CD4-positive, alpha-beta T cell (primary cell): Measurements from ENCODE around the gene POLA2. TPM values are rescaled to one million over a fixed set of nuclear protein-coding genes. Genes with fewer than 3 reads are reported as not detected.

Source experiments
- ATAC-seq: fragments of 200-7000 bp; cut with Tn5 transposase; one replicate; pipeline ENCODE4 v1.10.0; 2022; ENCODE audit warnings: mild to moderate bottlenecking; ENCODE audit not compliant: poor library complexity
- CTCF ChIA-PET: fragments of 350-600 bp; sonication (Branson Sonifier 250); formaldehyde crosslinking; loops from one replicate; lab custom pipeline; 2021; ENCODE audit warnings: antibody characterized with exemption, inconsistent platforms; lab: Charles Lee
- POLR2A ChIA-PET: fragments of 350-600 bp; sonication (Branson Sonifier 250); formaldehyde crosslinking; loops from one replicate; lab custom pipeline; 2021; ENCODE audit warnings: antibody characterized with exemption, inconsistent platforms; lab: Charles Lee
- DNase-seq, 14 experiments: peaks; one replicate each; pipeline ENCODE4 v3.0.0-alpha.2; 2013 to 2020; ENCODE audit warnings: mixed read lengths in 2 of 14
- H3K27ac ChIP-seq, 2 donors: one replicate each; pipeline versions ENCODE4 v1.5.1 to v1.7.0; 2013; ENCODE audit warnings: low read length in 2 of 2, low read depth in 1 of 2, mild to moderate bottlenecking in 1 of 2
- H3K27me3 ChIP-seq, 2 experiments: 1 replicate in 1 of 2; 2 replicates in 1 of 2; pipeline versions ENCODE4 v1.6.1 to v1.7.0; 2013; ENCODE audit warnings: low read length in 2 of 2, control low read depth in 1 of 2, mild to moderate bottlenecking in 1 of 2, moderate library complexity in 1 of 2; ENCODE audit not compliant: insufficient read depth in 2 of 2, control insufficient read depth in 1 of 2
- H3K36me3 ChIP-seq: one replicate; pipeline ENCODE4 v1.6.1; 2013; ENCODE audit warnings: low read length, control low read depth; ENCODE audit not compliant: insufficient read depth
- H3K4me1 ChIP-seq: one replicate; pipeline ENCODE4 v1.6.1; 2013; ENCODE audit warnings: low read length, control low read depth; ENCODE audit not compliant: insufficient read depth
- H3K4me3 ChIP-seq: one replicate; pipeline ENCODE4 v1.5.1; 2013; ENCODE audit warnings: mild to moderate bottlenecking, low read length, moderate library complexity
- H3K9me3 ChIP-seq, 2 experiments: 1 replicate in 1 of 2; 2 replicates in 1 of 2; pipeline versions ENCODE4 v1.6.1 to v1.7.0; 2013; ENCODE audit warnings: low read length in 2 of 2, mild to moderate bottlenecking in 2 of 2, control low read depth in 1 of 2, moderate library complexity in 1 of 2; ENCODE audit not compliant: control insufficient read depth in 1 of 2, insufficient read depth in 1 of 2
- H3K27ac Mint-ChIP-seq: one replicate; pipeline ENCODE4 v1.8.0; 2020; ENCODE audit warnings: mixed read lengths
- H3K27me3 Mint-ChIP-seq: one replicate; pipeline ENCODE4 v1.8.0; 2021; ENCODE audit warnings: mixed read lengths
- H3K36me3 Mint-ChIP-seq: one replicate; pipeline ENCODE4 v1.8.0; 2021; ENCODE audit warnings: low read depth, mixed read lengths
- H3K4me1 Mint-ChIP-seq: one replicate; pipeline ENCODE4 v1.8.0; 2021; ENCODE audit warnings: low read depth, mixed read lengths
- H3K4me3 Mint-ChIP-seq: one replicate; pipeline ENCODE4 v1.8.0; 2020; ENCODE audit warnings: mild to moderate bottlenecking, mixed read lengths
- H3K9me3 Mint-ChIP-seq: one replicate; pipeline ENCODE4 v1.8.0; 2020; ENCODE audit warnings: mixed read lengths
- CTCF ChIP-seq: fragments of 200-600 bp; IDR thresholded peaks from one replicate; pipeline ENCODE4 v1.8.0; 2022; ENCODE audit warnings: antibody characterized with exemption, mild to moderate bottlenecking
- intact Hi-C, 2 experiments: fragments of 100-400 bp; cut with DNase I in 1 of 2; cut with micrococcal nuclease in 1 of 2; formaldehyde crosslinking; loops; one replicate each; pipeline versions ENCODE4 v1.15.1 to v1.9.0; 2023 to 2025; cut with DNase I, micrococcal nuclease
- total RNA-seq, 174 experiments: library from RNA in 2 of 174; stranded (reverse) in 2 of 174; gene quantifications; one replicate each; pipeline ENCODE4 v1.2.3 and lab custom pipeline; 2021 to 2026

The POLA2 gene
- total RNA-seq, 2 experiments from 2014 or later: 9.6 to 10.6 TPM

DNA sequence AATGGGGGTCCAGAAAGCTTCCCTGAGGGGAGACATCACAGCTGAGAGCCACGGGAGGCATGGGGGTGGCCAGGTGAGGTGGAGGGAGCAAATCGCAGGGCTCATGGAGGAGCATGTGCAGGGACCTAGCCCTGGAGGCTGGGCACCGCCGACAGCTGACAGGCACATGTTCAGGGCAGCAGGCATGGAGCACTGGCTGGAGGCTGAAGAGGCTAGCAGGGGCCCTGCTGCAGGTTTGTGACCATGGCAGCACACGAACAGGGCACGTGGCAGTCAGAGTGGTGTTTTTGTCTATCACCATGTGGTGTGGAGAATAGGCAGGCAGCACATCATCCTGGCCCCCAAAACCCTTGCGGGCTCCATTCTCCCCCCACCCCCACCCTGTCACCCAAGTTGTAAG, 42.9 kb downstream of the POLA2 start:
- Mint-ChIP-seq H3K9me3 (no peaks in the 10 kb centered on the region), H3K36me3 (no peaks in the 10 kb centered on the region), H3K27me3 (no peaks in the 10 kb centered on the region), H3K27ac (no peak overlapping the region), H3K4me1 (no peaks in the 10 kb centered on the region), H3K4me3 (no peak overlapping the region)
- Histone ChIP-seq H3K36me3 (no peaks in the 10 kb centered on the region), H3K4me1 (no peaks in the 10 kb centered on the region), H3K4me3 (no peak overlapping the region), H3K27ac (no peak overlapping the region), H3K27me3 (no peaks in the 10 kb centered on the region), H3K9me3 (no peaks in the 10 kb centered on the region)
- DNase-seq: no peak
- TF ChIP-seq CTCF: no peak
- POLR2A ChIA-PET: no interaction called here
- CTCF ChIA-PET: interaction anchor here (0.7 kb wide), 1 partner anchor 11 kb away, joined by 3 read pairs; no protein-coding TSS in a partner anchor
- intact Hi-C loops: no loop called here
- no peak for ATAC-seq

GRCh38 chr11:65305501-65306268, 43.9 kb downstream of the POLA2 start:
- CTCF ChIA-PET: interaction anchor here (1.5 kb wide), 1 partner anchor 10 kb away, joined by 3 read pairs; no protein-coding TSS in a partner anchor
- ATAC-seq (no peak), DNase-seq (no peak)
- Histone ChIP-seq H3K27me3 (no peaks in the 10 kb centered on the region), H3K4me1 (no peaks in the 10 kb centered on the region), H3K27ac (no peak overlapping the region), H3K9me3 (no peaks in the 10 kb centered on the region), H3K4me3 (no peak overlapping the region), H3K36me3 (no peaks in the 10 kb centered on the region)
- TF ChIP-seq CTCF: no peak
- H3K9me3 Mint-ChIP-seq: no peaks in the 10 kb centered on the region
- POLR2A ChIA-PET: no interaction called here
- H3K4me1 Mint-ChIP-seq: no peaks in the 10 kb centered on the region
- H3K27me3 Mint-ChIP-seq: no peaks in the 10 kb centered on the region
- no peak overlapping the region for H3K27ac Mint-ChIP-seq
- no peak overlapping the region for H3K4me3 Mint-ChIP-seq
- no peaks in the 10 kb centered on the region for H3K36me3 Mint-ChIP-seq
- intact Hi-C loops: no loop called here

DNA sequence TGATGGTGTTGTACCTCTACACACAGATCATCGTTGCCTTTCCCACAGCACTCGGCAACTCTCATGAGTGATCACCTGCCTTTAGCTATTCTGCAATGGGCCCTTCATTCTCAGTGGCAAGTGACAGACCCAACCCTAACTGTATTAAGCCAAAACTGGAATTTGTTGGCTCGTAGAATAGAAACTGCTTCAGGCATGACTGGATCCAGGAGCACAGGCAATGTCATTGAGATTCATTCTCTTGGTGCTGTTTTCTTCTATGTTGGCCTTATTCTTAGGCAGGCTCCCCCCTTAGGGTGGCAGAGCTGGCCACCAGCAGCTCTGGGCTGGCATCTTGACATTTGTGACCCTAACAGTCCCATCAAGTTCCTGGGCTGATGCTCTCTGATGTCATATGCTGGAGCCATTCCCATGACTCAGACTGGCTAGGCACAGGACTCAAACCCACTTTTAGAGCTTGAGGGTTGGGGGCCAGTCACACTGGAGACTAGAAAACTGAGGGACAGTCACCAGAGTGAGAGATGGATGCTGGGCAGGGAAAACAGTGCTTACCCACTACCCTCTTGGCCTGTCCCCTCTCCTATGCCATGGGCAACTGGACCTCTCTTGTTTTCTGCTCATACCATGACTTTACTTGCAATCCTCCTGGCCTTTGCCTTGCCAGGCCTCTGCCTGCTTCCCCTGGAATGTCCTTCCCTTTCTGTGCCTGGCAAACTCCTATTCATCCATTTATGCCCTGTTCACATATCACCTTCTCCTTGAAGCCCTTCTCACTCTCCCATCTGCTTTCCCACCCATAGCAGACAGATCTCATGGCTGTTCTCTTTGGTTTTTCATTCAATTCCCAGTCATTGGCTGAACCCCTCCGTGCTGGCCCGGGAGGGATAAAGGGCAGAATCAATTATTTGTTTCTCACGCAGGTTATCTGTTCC, 45.8 kb downstream of the POLA2 start:
- peak in 2 of 14 experiments; percentile 41 to 52 for DNase-seq
- CTCF ChIA-PET: no interaction called here

More for the DNA sequence above, 45.8 kb downstream of the POLA2 start:
- Mint-ChIP-seq H3K9me3 (no peaks in the 10 kb centered on the region), H3K27ac (no peak overlapping the region), H3K27me3 (no peaks in the 10 kb centered on the region), H3K4me3 (no peak overlapping the region), H3K36me3 (no peaks in the 10 kb centered on the region), H3K4me1 (no peaks in the 10 kb centered on the region)
- ATAC-seq: no peak
- intact Hi-C loops: no loop called here
- Histone ChIP-seq H3K36me3 (no peaks in the 10 kb centered on the region), H3K27ac (no peak overlapping the region), H3K4me3 (no peak overlapping the region), H3K27me3 (no peaks in the 10 kb centered on the region), H3K4me1 (no peaks in the 10 kb centered on the region), H3K9me3 (no peaks in the 10 kb centered on the region)
- POLR2A ChIA-PET: no interaction called here
- no peak for TF ChIP-seq CTCF
